Astrocyte of the spinal cord (primary cell): Measurements from ENCODE around the gene SYNGR3.

ENCODE experiments used
- DNase-seq: peaks from one replicate; pipeline ENCODE4 v3.0.0; 2011; ENCODE audit warnings: low read depth, low spot score
- H3K4me3 ChIP-seq: 2 replicates; pipeline ENCODE4 v1.5.1; 2011; ENCODE audit warnings: low read depth, mild to moderate bottlenecking, low read length, moderate library complexity
- CTCF ChIP-seq: IDR thresholded peaks from 2 replicates; pipeline ENCODE4 v1.5.1; 2012; ENCODE audit warnings: low read depth, mild to moderate bottlenecking, low read length, inconsistent platforms
- in situ Hi-C: cut with HindIII; loops from 2 replicates; pipeline ENCODE4 v1.10.0; 2017; ENCODE audit warnings: low sequenced_read_pairs

The SYNGR3 gene

GRCh38 chr16:1968146-1968953, 21.4 kb upstream of the SYNGR3 start:
- no peak for DNase-seq
- TF ChIP-seq CTCF, result no peak
- in situ Hi-C loops, result no loop called here
- no peak overlapping the region for H3K4me3 ChIP-seq

GRCh38 chr16:1971796-1972489, 17.8 kb upstream of the SYNGR3 start, which contains the start of gene TBL3:
TSS of gene TBL3 (plus strand) at chr16:1972053. CDS start at chr16:1972165, 112 bp downstream.
- no peak for TF ChIP-seq CTCF
- H3K4me3 ChIP-seq, result peak within 1 kb of the TSS; percentile 59

GRCh38 chr16:1972490-1972877, 17.3 kb upstream of the SYNGR3 start:
- in situ Hi-C loops, result no loop called here
- TF ChIP-seq CTCF, result no peak
- peak overlapping the region; percentile 59 for H3K4me3 ChIP-seq
- DNase-seq, result no peak

More at GRCh38 chr16:1971796-1972489, 17.8 kb upstream of the SYNGR3 start, which contains the start of gene TBL3:
- in situ Hi-C loops, result no loop called here
- peak; percentile 96 for DNase-seq

- in situ Hi-C loops, result no loop called here
- TF ChIP-seq CTCF, result no peak
Measured at GRCh38 chr16:1973461-1974156, 16.2 kb upstream of the SYNGR3 start.

GRCh38 chr16:1974157-1975070, 15.4 kb upstream of the SYNGR3 start:
- DNase-seq, result no peak
- in situ Hi-C loops, result no loop called here
- no peak for TF ChIP-seq CTCF
- H3K4me3 ChIP-seq, result no peak overlapping the region

More at GRCh38 chr16:1973461-1974156, 16.2 kb upstream of the SYNGR3 start:
- H3K4me3 ChIP-seq, result no peak overlapping the region
- no peak for DNase-seq
